HUES6 (cell line): ENCODE data around the gene MTAP.

Experiments used
- H3K27ac ChIP-seq: 2 replicates; pipeline ENCODE4 v1.7.0; 2013; ENCODE audit warnings: low read depth, mild to moderate bottlenecking, low read length, inconsistent platforms
- H3K27me3 ChIP-seq: 2 replicates; pipeline ENCODE4 v1.6.1; 2013; ENCODE audit warnings: low read length; ENCODE audit not compliant: control insufficient read depth, insufficient read depth
- H3K36me3 ChIP-seq: 2 replicates; pipeline ENCODE4 v1.6.1; 2013; ENCODE audit warnings: low read length; ENCODE audit not compliant: control insufficient read depth, insufficient read depth
- H3K4me1 ChIP-seq: 2 replicates; pipeline ENCODE4 v1.6.1; 2013; ENCODE audit warnings: low read length; ENCODE audit not compliant: control insufficient read depth, insufficient read depth
- H3K4me3 ChIP-seq: 2 replicates; pipeline ENCODE4 v1.5.1; 2013; ENCODE audit warnings: low read depth, low read length
- H3K9ac ChIP-seq: one replicate; pipeline ENCODE4 v1.6.1; 2013; ENCODE audit warnings: mild to moderate bottlenecking, low read length
- H3K9me3 ChIP-seq: 2 replicates; pipeline ENCODE4 v1.6.1; 2013; ENCODE audit warnings: low read depth, low read length; ENCODE audit not compliant: control insufficient read depth, insufficient read depth

The MTAP gene

DNA sequence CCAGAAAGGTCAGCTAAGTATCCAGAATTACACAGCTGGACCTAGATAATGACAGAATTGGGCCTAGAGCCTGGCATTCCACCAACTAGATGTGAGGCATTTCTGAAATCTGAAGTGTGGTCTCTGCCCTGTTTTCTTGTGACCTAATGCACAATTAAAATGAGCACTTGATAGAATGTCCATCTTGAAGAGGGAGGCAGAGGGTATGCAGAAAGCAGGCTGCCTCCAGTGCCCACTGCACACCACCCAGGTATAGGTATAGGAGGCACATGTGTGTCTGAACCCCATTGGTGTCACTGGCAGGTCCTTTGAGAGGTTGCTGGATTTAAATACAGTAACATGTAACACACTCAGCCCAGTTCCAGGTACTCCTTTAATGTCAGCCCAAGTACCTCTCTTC lies 2.4 kb downstream of the MTAP start:
- no peaks in the 10 kb centered on the region for H3K9me3 ChIP-seq
- no peak overlapping the region for H3K27ac ChIP-seq
- peaks cover 36% of the 10 kb centered on the region for H3K36me3 ChIP-seq
- H3K27me3 ChIP-seq: peaks cover 19% of the 10 kb centered on the region
- peak overlapping the region; percentile 89 for H3K4me3 ChIP-seq
- peaks cover 31% of the 10 kb centered on the region for H3K4me1 ChIP-seq
- H3K9ac ChIP-seq: no peak overlapping the region

DNA sequence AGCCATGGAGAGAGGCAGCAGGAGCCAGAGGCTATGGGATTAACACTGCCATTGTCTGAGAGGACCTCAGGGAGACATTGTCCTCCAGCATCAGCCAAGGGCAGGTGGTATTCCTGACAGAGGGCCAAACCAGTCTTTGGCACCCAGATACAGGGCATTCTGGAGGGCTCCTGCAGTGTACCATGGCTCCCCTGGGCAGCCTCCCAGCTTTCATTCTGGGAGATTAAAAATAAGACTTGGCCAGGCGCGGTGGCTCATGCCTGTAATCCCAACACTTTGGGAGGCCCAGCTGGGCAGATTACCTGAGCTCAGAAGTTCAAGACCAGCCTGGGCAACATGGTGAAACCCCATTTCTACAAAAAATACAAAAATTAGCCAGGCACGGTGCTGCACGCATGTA lies 4.2 kb downstream of the MTAP start:
- no peaks in the 10 kb centered on the region for H3K9me3 ChIP-seq
- no peak overlapping the region for H3K4me3 ChIP-seq
- H3K27ac ChIP-seq: no peak overlapping the region
- peaks cover 54% of the 10 kb centered on the region for H3K36me3 ChIP-seq
- H3K9ac ChIP-seq: no peak overlapping the region
- H3K27me3 ChIP-seq: peaks cover under 1% of the 10 kb centered on the region; the same call in 1 of the 2 replicates
- peaks cover 28% of the 10 kb centered on the region for H3K4me1 ChIP-seq

DNA sequence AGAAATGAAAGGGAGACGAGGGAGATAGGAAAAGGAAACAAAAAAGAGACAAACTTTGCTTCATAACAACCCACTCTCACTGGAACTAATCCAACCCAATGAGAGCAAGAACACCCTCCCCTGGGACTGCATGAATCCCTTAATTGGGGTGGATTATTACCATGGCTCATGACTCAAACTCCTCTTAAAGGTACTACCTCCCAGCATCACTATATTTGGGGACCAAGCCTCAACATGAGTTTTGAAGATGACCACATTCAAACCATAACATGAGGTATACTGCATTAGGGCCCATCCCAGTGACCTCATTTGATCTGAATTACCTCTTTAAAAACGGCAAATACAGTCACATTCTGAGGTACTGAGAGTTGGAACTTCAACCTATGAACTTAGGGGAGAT lies 8.0 kb downstream of the MTAP start:
- Histone ChIP-seq H3K4me3 (no peak overlapping the region), H3K36me3 (peaks cover 68% of the 10 kb centered on the region), H3K9ac (no peak overlapping the region), H3K9me3 (no peaks in the 10 kb centered on the region), H3K4me1 (0 out of 2 replicates have a peak, but pooled peaks cover 10% of the 10 kb centered on the region), H3K27me3 (no peaks in the 10 kb centered on the region), H3K27ac (no peak overlapping the region)

DNA sequence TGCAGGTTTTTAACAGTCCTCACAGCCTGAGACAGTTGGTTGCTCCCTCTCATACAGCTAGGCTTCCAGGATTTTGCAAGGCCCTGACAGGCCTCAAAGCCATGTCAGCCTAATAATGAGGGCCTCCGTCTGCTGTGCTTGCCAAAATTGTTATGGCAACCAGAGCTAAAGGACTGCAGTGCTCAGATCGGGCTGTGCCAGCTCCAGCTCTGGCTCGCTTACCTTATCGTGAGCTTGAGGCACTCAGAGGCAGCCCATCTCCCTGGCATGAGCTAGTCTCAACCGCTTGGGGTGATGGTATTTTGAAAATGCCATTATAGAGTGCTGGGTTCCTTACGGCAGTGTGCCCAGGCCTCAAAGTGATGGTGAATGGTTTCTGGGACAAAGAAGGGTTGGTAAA lies 8.4 kb downstream of the MTAP start:
- 0 out of 2 replicates have a peak, but pooled peaks cover 7% of the 10 kb centered on the region for H3K4me1 ChIP-seq
- H3K36me3 ChIP-seq: peaks cover 69% of the 10 kb centered on the region
- no peak overlapping the region for H3K27ac ChIP-seq
- no peak overlapping the region for H3K4me3 ChIP-seq
- H3K9ac ChIP-seq: no peak overlapping the region
- no peaks in the 10 kb centered on the region for H3K9me3 ChIP-seq
- H3K27me3 ChIP-seq: no peaks in the 10 kb centered on the region

DNA sequence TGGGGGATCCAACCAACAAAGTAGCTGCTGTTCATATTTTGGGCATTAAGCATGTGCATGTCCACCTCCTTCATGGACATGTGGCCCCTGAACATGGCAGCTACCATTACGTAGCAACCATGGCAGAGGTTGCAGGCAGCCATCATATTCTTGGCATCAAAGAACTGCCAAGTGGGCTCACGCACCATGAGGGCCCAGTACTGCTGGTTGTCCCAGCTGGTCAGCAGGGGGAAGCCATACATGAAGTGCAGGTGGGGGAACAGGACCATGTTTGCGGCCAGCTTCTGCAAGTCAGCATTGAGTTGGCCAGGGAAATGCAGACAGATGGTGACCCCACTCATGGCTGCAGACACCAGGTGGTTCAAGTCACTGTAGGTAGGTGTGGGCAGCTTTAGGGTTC lies 9.5 kb downstream of the MTAP start:
- Histone ChIP-seq H3K4me3 (no peak overlapping the region), H3K27me3 (no peaks in the 10 kb centered on the region), H3K4me1 (no peaks in the 10 kb centered on the region), H3K27ac (no peak overlapping the region), H3K36me3 (peaks cover 76% of the 10 kb centered on the region), H3K9ac (no peak overlapping the region), H3K9me3 (no peaks in the 10 kb centered on the region)

DNA sequence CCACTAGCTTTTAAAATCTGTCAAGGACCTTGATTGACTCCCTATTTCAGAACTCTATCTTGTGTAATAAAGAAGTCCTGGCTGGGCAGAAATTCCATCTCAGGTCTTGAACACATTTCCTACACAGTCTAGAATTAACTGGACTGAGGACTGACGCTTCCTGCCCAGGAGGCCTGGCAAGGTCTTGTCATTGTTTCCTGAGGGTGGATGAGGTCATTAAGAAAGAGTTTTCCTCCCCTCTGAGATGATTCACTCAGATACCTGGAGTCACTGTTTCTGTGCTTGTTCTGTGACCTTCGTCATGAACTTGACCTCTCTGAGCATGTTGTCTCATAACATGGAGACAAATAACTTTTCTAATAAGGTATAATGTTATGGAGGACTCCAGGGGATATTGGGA lies 10.0 kb downstream of the MTAP start:
- Histone ChIP-seq H3K36me3 (peaks cover 81% of the 10 kb centered on the region), H3K9ac (no peak overlapping the region), H3K4me1 (no peaks in the 10 kb centered on the region), H3K27me3 (no peaks in the 10 kb centered on the region), H3K9me3 (no peaks in the 10 kb centered on the region), H3K4me3 (no peak overlapping the region), H3K27ac (no peak overlapping the region)

DNA sequence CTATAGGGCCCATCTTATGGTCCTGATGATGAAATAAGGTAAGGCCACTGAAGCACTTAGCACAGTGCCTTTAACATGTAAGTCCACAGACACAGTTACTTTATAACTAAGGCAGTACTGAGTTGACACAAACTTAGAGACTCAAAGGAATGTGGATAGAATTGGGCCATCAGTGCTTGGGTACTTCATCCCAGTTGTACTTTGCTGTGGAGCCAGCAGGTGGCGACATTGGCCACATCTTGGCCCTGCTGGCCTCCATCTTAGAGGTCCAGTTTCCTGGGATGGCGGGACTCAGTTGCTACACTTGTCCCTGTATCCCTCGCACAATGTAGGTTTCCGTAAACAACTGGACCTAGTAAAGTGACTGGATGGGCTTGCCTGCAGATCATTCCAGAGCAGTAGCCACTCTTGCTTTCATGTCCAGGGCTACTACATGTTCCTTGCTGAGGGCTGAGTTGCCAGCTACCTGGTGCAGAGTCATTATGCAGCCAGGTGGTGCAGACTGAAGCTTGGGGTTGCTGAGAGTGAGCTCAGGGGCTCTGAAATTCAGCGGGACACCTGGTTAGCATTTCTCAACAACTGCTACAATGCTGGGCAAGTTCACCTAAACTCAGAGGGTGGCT lies 10.6 kb downstream of the MTAP start:
- Histone ChIP-seq H3K9me3 (no peaks in the 10 kb centered on the region), H3K9ac (no peak overlapping the region), H3K27me3 (no peaks in the 10 kb centered on the region), H3K36me3 (peaks cover 82% of the 10 kb centered on the region), H3K27ac (no peak overlapping the region), H3K4me1 (no peaks in the 10 kb centered on the region), H3K4me3 (no peak overlapping the region)

DNA sequence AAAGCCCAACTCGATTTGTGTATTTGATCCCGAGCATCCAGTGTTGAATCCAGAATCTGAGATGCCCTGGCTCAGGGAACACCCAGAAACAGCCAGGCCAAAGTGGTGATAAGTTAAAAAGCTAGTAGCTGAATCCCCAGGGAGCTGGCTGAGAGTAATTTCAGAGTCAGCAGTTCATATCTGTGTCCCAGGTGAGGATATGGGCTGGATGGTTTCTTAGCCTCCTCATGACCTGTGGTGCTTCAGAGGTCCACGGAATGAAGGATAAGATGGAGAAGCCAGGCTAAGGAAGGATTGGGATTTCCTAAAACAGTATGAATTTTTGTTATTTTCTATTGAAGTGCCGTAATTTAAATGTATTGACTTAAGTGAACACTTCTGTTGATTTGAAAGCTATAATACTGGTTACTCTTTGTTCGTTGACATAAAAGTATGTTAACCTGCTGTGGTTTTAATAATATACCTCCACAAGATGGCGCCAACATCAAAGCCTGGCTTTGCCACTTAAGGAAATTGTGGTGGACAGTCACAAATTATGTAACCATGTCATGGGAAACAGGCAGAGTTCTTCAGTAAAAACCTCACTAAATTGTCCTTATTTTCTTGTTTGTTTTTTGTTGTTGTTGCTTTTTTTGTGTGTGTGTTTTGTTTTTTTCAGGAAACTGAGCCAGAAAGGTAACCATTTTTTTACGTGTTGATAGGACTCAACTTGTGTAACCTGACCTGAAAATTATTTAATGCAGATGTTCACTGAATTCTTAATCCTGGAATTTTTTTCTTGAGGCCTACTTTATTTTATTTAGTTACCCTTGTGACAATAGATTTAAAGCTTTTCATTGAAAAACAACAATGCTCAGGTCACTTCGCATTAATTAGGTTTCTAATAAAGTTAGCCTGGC lies 11.4 kb downstream of the MTAP start:
- no peaks in the 10 kb centered on the region for H3K27me3 ChIP-seq
- H3K9me3 ChIP-seq: no peaks in the 10 kb centered on the region
- peaks cover 82% of the 10 kb centered on the region for H3K36me3 ChIP-seq
- H3K27ac ChIP-seq: no peak overlapping the region
- no peaks in the 10 kb centered on the region for H3K4me1 ChIP-seq
- no peak overlapping the region for H3K9ac ChIP-seq
- H3K4me3 ChIP-seq: no peak overlapping the region

DNA sequence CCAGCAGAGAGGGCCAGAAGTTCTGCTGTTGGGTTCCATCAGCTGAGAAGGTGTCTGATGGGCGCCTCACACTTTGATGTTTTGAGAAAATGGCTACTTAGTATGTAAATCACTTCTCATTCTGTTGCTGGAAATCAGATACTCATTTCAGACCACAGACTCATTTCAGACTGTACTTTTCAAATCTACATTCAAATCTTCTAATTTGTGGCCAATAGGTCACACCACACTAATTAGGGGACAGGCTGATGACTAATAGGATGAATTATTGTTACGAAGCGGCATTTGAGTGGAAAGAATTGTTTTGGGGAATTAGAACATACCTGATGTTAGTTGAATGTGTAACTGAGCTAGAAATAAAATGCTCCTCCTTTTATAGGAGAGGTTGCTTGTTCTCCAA lies 13.2 kb downstream of the MTAP start:
- no peaks in the 10 kb centered on the region for H3K4me1 ChIP-seq
- no peak overlapping the region for H3K27ac ChIP-seq
- no peaks in the 10 kb centered on the region for H3K27me3 ChIP-seq
- peaks cover 74% of the 10 kb centered on the region for H3K36me3 ChIP-seq
- no peak overlapping the region for H3K9ac ChIP-seq
- H3K9me3 ChIP-seq: 0 out of 2 replicates have a peak, but pooled peaks cover 2% of the 10 kb centered on the region
- H3K4me3 ChIP-seq: no peak overlapping the region

DNA sequence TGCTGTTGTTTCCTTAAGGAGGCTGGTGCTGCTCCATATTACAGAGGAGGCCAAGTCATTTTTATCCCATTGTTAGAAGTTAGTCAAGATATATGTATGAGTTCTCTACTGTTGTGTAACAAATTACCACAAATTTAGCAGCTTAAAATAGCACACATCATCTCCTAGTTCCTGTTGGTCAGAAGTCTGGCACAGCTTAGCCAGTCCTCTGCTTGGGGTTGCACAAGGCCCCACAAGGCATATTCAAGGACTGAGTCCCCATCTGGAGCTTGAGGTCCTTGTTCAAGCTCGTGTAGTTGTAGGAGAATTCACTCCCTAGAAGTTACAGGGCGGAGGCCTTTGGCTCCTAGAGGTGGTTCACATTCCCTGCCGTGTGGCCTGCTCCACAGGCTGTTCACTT lies 14.7 kb downstream of the MTAP start:
- H3K9me3 ChIP-seq: 0 out of 2 replicates have a peak, but pooled peaks cover 2% of the 10 kb centered on the region
- H3K4me1 ChIP-seq: no peaks in the 10 kb centered on the region
- no peak overlapping the region for H3K27ac ChIP-seq
- H3K27me3 ChIP-seq: no peaks in the 10 kb centered on the region
- no peak overlapping the region for H3K4me3 ChIP-seq
- H3K36me3 ChIP-seq: peaks cover 59% of the 10 kb centered on the region
- no peak overlapping the region for H3K9ac ChIP-seq

DNA sequence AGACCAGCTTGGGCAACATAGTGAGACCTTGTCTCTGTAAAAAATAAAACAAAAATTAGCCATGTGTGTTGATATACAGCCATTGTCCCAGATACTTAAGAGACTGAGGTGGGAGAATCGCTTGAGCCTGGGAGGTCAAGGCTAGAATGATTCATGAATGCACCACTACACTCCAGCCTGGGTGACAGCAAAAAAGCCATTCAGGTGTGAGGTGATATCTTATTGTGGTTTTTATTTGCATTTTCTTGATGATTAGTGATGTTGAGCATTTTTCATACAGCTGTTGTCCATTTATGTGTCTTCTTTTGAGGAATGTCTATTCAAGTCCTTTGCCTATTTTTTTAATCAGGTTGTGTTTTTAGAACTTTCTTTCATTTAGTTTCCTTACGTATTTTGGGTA lies 23.2 kb downstream of the MTAP start:
- no peak overlapping the region for H3K27ac ChIP-seq
- peaks cover 69% of the 10 kb centered on the region for H3K36me3 ChIP-seq
- no peak overlapping the region for H3K9ac ChIP-seq
- H3K9me3 ChIP-seq: peaks cover 11% of the 10 kb centered on the region
- H3K27me3 ChIP-seq: no peaks in the 10 kb centered on the region
- H3K4me1 ChIP-seq: no peaks in the 10 kb centered on the region
- no peak overlapping the region for H3K4me3 ChIP-seq
